ENCODE data around the gene PCDH1.

The PCDH1 gene

GRCh38 chr5:141853895-141854626 is 24.1 kb downstream of the PCDH1 start:
- no peak for ATAC-seq
- TF ChIP-seq ISL1 (CRISPR knock-in tag; IDR thresholded peaks at IDR 0.05) (no peak), ESRRG (CRISPR knock-in tag; IDR thresholded peaks at IDR 0.05) (no peak), PATZ1 (CRISPR knock-in tag; IDR thresholded peaks at IDR 0.05; ENCODE audit: borderline replicate concordance) (no peak), TCF4 (CRISPR knock-in tag; IDR thresholded peaks at IDR 0.05; ENCODE audit: borderline replicate concordance) (no peak), TSHZ2 (CRISPR knock-in tag; IDR thresholded peaks at IDR 0.05) (no peak), CSDC2 (CRISPR knock-in tag; IDR thresholded peaks at IDR 0.05) (no peak), RARB (CRISPR knock-in tag; IDR thresholded peaks at IDR 0.05) (no peak), ZNF8 (CRISPR knock-in tag; IDR thresholded peaks at IDR 0.05) (no peak), CREB5 (CRISPR knock-in tag; IDR thresholded peaks at IDR 0.05; ENCODE audit: low read depth) (no peak), ARNTL (CRISPR knock-in tag; IDR thresholded peaks at IDR 0.05; ENCODE audit: borderline replicate concordance, low read depth) (no peak), GLIS3 (CRISPR knock-in tag; IDR thresholded peaks at IDR 0.05) (no peak), TOX (CRISPR knock-in tag; IDR thresholded peaks at IDR 0.05; ENCODE audit: borderline replicate concordance) (no peak), SNAI2 (CRISPR knock-in tag; IDR thresholded peaks at IDR 0.05) (no peak), ZNF565 (CRISPR knock-in tag; conservative IDR thresholded peaks at IDR 0.05; ENCODE audit: low read depth) (no peak), ZFP3 (CRISPR knock-in tag; IDR thresholded peaks at IDR 0.05) (no peak), ZNF70 (CRISPR knock-in tag; IDR thresholded peaks at IDR 0.05) (no peak), ZC3H10 (CRISPR knock-in tag; IDR thresholded peaks at IDR 0.05) (no peak), POU6F1 (CRISPR knock-in tag; IDR thresholded peaks at IDR 0.05; ENCODE audit: borderline replicate concordance, low read depth) (no peak)

- TF ChIP-seq ARNTL (CRISPR knock-in tag; IDR thresholded peaks at IDR 0.05; ENCODE audit: borderline replicate concordance, low read depth), result no peak
- no peak for TF ChIP-seq CSDC2 (CRISPR knock-in tag; IDR thresholded peaks at IDR 0.05)
- TF ChIP-seq TOX (CRISPR knock-in tag; IDR thresholded peaks at IDR 0.05; ENCODE audit: borderline replicate concordance), result no peak
- TF ChIP-seq POU6F1 (CRISPR knock-in tag; IDR thresholded peaks at IDR 0.05; ENCODE audit: borderline replicate concordance, low read depth), result no peak
- TF ChIP-seq CSRNP3 (CRISPR knock-in tag; IDR thresholded peaks at IDR 0.05), result no peak
- TF ChIP-seq TSHZ2 (CRISPR knock-in tag; IDR thresholded peaks at IDR 0.05), result no peak
- TF ChIP-seq ESRRG (CRISPR knock-in tag; IDR thresholded peaks at IDR 0.05), result no peak
- TF ChIP-seq SNAI2 (CRISPR knock-in tag; IDR thresholded peaks at IDR 0.05), result no peak
- TF ChIP-seq PATZ1 (CRISPR knock-in tag; IDR thresholded peaks at IDR 0.05; ENCODE audit: borderline replicate concordance), result no peak
- TF ChIP-seq PPARA (CRISPR knock-in tag; IDR thresholded peaks at IDR 0.05; ENCODE audit: borderline replicate concordance), result no peak
- no peak for TF ChIP-seq ZC3H10 (CRISPR knock-in tag; IDR thresholded peaks at IDR 0.05)
- TF ChIP-seq ZFP3 (CRISPR knock-in tag; IDR thresholded peaks at IDR 0.05), result no peak
- no peak for TF ChIP-seq ZNF8 (CRISPR knock-in tag; IDR thresholded peaks at IDR 0.05)
- no peak for TF ChIP-seq BACH2 (CRISPR knock-in tag; IDR thresholded peaks at IDR 0.05; ENCODE audit: borderline replicate concordance)
- no peak for TF ChIP-seq RARB (CRISPR knock-in tag; IDR thresholded peaks at IDR 0.05)
- no peak for TF ChIP-seq GLIS3 (CRISPR knock-in tag; IDR thresholded peaks at IDR 0.05)
- no peak for TF ChIP-seq ZFP30 (CRISPR knock-in tag; IDR thresholded peaks at IDR 0.05)
- ATAC-seq, result no peak
Measured at GRCh38 chr5:141852448-141852847, 25.8 kb downstream of the PCDH1 start.

Measured in SK-N-SH treated with all-trans-retinoic acid at 6 μM for 48 hours (cell line).